NB4 (cell line): ENCODE measurements around the gene C1QTNF3.

Source experiments
- DNase-seq: peaks from one replicate; pipeline ENCODE4 v3.0.0; 2010; ENCODE audit warnings: low read depth
- H3K4me3 ChIP-seq: one replicate; pipeline ENCODE4 v1.5.1; 2011; ENCODE audit warnings: mild to moderate bottlenecking, low read depth, low read length, moderate library complexity
- CTCF ChIP-seq: IDR thresholded peaks from one replicate; pipeline ENCODE4 v1.5.1; 2012; ENCODE audit warnings: low read depth, low read length
- MAX ChIP-seq: IDR thresholded peaks from 2 replicates; pipeline ENCODE4 v1.6.1; 2011; ENCODE audit warnings: low read depth, low read length
- MYC ChIP-seq: IDR thresholded peaks from 2 replicates; pipeline ENCODE4 v1.6.1; 2011; ENCODE audit warnings: low read depth, low read length
- POLR2A ChIP-seq: IDR thresholded peaks from 2 replicates; pipeline ENCODE4 v1.6.1; 2011; ENCODE audit warnings: mild to moderate bottlenecking; ENCODE audit not compliant: insufficient read length; ENCODE audit errors: extremely low read depth

C1QTNF3 gene

GRCh38 chr5:34001241-34001841 is 41.7 kb downstream of the C1QTNF3 start:
- no peak for DNase-seq
- no peak overlapping the region for H3K4me3 ChIP-seq
- TF ChIP-seq MYC, result no peak
- no peak for TF ChIP-seq CTCF
- TF ChIP-seq POLR2A, result no peak
- TF ChIP-seq MAX, result no peak

GRCh38 chr5:33999978-34000377 is 43.0 kb downstream of the C1QTNF3 start:
- H3K4me3 ChIP-seq, result no peak overlapping the region
- TF ChIP-seq CTCF, result no peak
- no peak for TF ChIP-seq MYC
- no peak for TF ChIP-seq POLR2A
- no peak for DNase-seq

GRCh38 chr5:33997331-33997983 is 45.6 kb downstream of the C1QTNF3 start:
- TF ChIP-seq MAX (no peak), CTCF (peak; percentile 56)
- no peak overlapping the region for H3K4me3 ChIP-seq
- peak; percentile 58 for DNase-seq

DNA sequence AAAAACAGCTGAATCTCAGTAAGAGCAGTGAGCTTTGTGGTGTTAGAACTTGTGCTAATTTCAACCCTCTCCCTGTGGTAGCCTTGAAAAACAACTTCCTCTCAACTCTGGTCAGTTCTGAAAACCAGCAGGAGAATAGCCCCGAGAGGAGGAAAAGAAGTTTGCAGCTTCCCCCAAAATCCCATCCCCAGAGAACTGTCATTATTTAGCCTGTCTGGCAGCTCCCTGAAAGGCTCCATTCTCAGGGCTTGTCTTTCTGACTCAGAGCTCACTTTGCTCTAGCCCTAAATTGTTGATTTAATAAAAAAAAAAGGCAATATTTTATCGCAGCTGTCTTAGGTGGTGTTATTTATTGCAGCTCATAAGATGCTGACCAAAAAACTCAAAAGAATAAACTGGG is 47.1 kb downstream of the C1QTNF3 start:
- no peak overlapping the region for H3K4me3 ChIP-seq
- no peak for DNase-seq
- TF ChIP-seq CTCF (no peak), MAX (no peak), POLR2A (no peak), MYC (no peak)

GRCh38 chr5:33994845-33995244 is 48.2 kb downstream of the C1QTNF3 start:
- DNase-seq, result no peak
- H3K4me3 ChIP-seq, result no peak overlapping the region
- TF ChIP-seq POLR2A (no peak), MYC (no peak), MAX (no peak), CTCF (no peak)

- no peak for TF ChIP-seq POLR2A
- no peak for TF ChIP-seq MYC
- TF ChIP-seq MAX, result no peak
- no peak for TF ChIP-seq CTCF
- DNase-seq, result no peak
- H3K4me3 ChIP-seq, result no peak overlapping the region
Measured at GRCh38 chr5:33992864-33993263, 50.1 kb downstream of the C1QTNF3 start.
